Osteoblast (primary cell): ENCODE data around the gene OR8G1. TPM values are rescaled to one million over a fixed set of nuclear protein-coding genes. Genes with fewer than 3 reads are reported as not detected.
"Not testable (repeated sequence)": the region's sequence is repeated elsewhere in the genome, so short reads cannot be mapped to it uniquely, and the experiment has no call there.

ENCODE experiments used
- DNase-seq: peaks from one replicate; pipeline ENCODE4 v3.0.0; 2011; ENCODE audit warnings: low spot score, mixed read lengths; ENCODE audit not compliant: insufficient read length; ENCODE audit errors: missing footprints
- H2AFZ ChIP-seq: 2 replicates; pipeline ENCODE4 v1.6.0; 2011; ENCODE audit warnings: mild to moderate bottlenecking, low read length
- H3K27ac ChIP-seq: 2 replicates; pipeline ENCODE4 v1.5.1; 2011; ENCODE audit warnings: mild to moderate bottlenecking, low read depth, low read length, moderate library complexity
- H3K27me3 ChIP-seq: 2 replicates; pipeline ENCODE4 v1.6.0; 2012; ENCODE audit warnings: mild to moderate bottlenecking, control low read depth, inconsistent platforms, low read length, moderate library complexity; ENCODE audit not compliant: insufficient read depth
- H3K36me3 ChIP-seq: 2 replicates; pipeline ENCODE4 v1.5.1; 2011; ENCODE audit warnings: mild to moderate bottlenecking, low read length, control low read depth, moderate library complexity; ENCODE audit not compliant: insufficient read depth
- H3K4me1 ChIP-seq: 2 replicates; pipeline ENCODE4 v1.5.1; 2011; ENCODE audit warnings: mild to moderate bottlenecking, low read length, control low read depth, moderate library complexity; ENCODE audit not compliant: insufficient read depth
- H3K4me2 ChIP-seq: 2 replicates; pipeline ENCODE4 v1.6.0; 2011; ENCODE audit warnings: mild to moderate bottlenecking, low read length; ENCODE audit not compliant: insufficient read depth
- H3K4me3 ChIP-seq: fragments of 200-600 bp; sonication (generic); 3 replicates; pipeline ENCODE4 v1.5.1; 2012; ENCODE audit warnings: mild to moderate bottlenecking, low read length, inconsistent platforms; ENCODE audit not compliant: insufficient read depth
- H3K79me2 ChIP-seq: 2 replicates; pipeline ENCODE4 v1.6.0; 2012; ENCODE audit warnings: mild to moderate bottlenecking, low read length, control low read depth, inconsistent platforms; ENCODE audit not compliant: insufficient read depth
- H3K9me3 ChIP-seq: 2 replicates; pipeline ENCODE4 v1.5.1; 2011; ENCODE audit warnings: low read depth, low read length, control low read depth
- H4K20me1 ChIP-seq: 2 replicates; pipeline ENCODE4 v1.6.0; 2012; ENCODE audit warnings: mild to moderate bottlenecking, low read length, control low read depth; ENCODE audit not compliant: insufficient read depth
- CTCF ChIP-seq: IDR thresholded peaks from 2 replicates; pipeline ENCODE4 v1.5.1; 2011; ENCODE audit warnings: mild to moderate bottlenecking, low read depth, low read length, moderate library complexity; ENCODE audit errors: extremely low read depth
- total RNA-seq: library from RNA; depleted of rRNA; stranded (reverse); fragments of >200 nt; gene quantifications from 2 replicates; pipeline ENCODE4 v1.2.3, GENCODE V29; 2012

Gene OR8G1
- total RNA-seq, 1 donor, result not detected

GRCh38 chr11:124233376-124233775 is 7.5 kb upstream of the OR8G1 start:
- H3K4me2 ChIP-seq, result no peak overlapping the region
- H3K4me3 ChIP-seq, result no peak overlapping the region
- H4K20me1 ChIP-seq, result no peaks in the 10 kb centered on the region
- no peak overlapping the region for H2AFZ ChIP-seq
- no peaks in the 10 kb centered on the region for H3K27me3 ChIP-seq
- no peak overlapping the region for H3K27ac ChIP-seq
- no peak for DNase-seq
- no peaks in the 10 kb centered on the region for H3K36me3 ChIP-seq
- no peak for TF ChIP-seq CTCF
- no peaks in the 10 kb centered on the region for H3K4me1 ChIP-seq
- H3K9me3 ChIP-seq, result no peaks in the 10 kb centered on the region
- H3K79me2 ChIP-seq, result no peaks in the 10 kb centered on the region

DNA sequence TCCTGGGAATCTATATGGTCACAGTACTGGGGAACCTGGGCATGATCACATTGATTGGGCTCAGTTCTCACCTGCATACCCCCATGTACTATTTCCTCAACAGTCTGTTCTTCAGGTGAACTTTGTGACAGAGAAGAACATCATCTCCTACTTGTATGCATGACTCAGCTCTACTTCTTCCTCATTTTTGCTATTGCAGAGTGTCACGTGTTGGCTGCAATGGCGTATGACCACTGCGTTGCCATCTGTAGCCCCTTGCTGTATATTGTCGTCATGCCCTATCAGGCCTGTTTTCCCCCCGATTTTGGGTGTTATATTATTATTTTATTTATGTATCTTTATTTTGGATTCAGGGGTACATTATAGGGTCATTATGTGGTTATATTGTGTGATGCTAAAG is 2.4 kb upstream of the OR8G1 start:
- Histone ChIP-seq H3K36me3 (no peaks in the 10 kb centered on the region), H3K9me3 (no peaks in the 10 kb centered on the region), H3K27me3 (no peaks in the 10 kb centered on the region), H4K20me1 (no peaks in the 10 kb centered on the region), H3K4me1 (no peaks in the 10 kb centered on the region), H3K27ac (no peak overlapping the region), H3K4me3 (no peak overlapping the region), H3K79me2 (no peaks in the 10 kb centered on the region), H2AFZ (no peak overlapping the region), H3K4me2 (no peak overlapping the region)
- TF ChIP-seq CTCF, result no peak
- DNase-seq, result no peak

- H4K20me1 ChIP-seq, H3K9me3 ChIP-seq, H3K27me3 ChIP-seq, DNase-seq, H3K4me1 ChIP-seq, H3K4me2 ChIP-seq, H3K27ac ChIP-seq, H3K79me2 ChIP-seq, H3K36me3 ChIP-seq, H2AFZ ChIP-seq, H3K4me3 ChIP-seq: not testable (repeated sequence)
Measured at GRCh38 chr11:124249869-124250268, 9.0 kb downstream of the OR8G1 start.

GRCh38 chr11:124256076-124256475 is 15.2 kb downstream of the OR8G1 start, which contains the start of gene OR8G5:
Gene OR8G5, plus strand, starts transcription at chr11:124256376. Its CDS starts 8,556 bp downstream, at chr11:124264932.
- no peak for TF ChIP-seq CTCF
- no peak for DNase-seq
- Histone ChIP-seq H4K20me1 (no peaks in the 10 kb centered on the region), H3K36me3 (no peaks in the 10 kb centered on the region), H3K4me1 (no peaks in the 10 kb centered on the region), H3K27ac (no peak within 1 kb of the TSS), H3K9me3 (no peaks in the 10 kb centered on the region), H2AFZ (no peak within 1 kb of the TSS), H3K4me3 (no peak within 1 kb of the TSS), H3K4me2 (no peak within 1 kb of the TSS), H3K79me2 (no peaks in the 10 kb centered on the region), H3K27me3 (no peaks in the 10 kb centered on the region)

DNA sequence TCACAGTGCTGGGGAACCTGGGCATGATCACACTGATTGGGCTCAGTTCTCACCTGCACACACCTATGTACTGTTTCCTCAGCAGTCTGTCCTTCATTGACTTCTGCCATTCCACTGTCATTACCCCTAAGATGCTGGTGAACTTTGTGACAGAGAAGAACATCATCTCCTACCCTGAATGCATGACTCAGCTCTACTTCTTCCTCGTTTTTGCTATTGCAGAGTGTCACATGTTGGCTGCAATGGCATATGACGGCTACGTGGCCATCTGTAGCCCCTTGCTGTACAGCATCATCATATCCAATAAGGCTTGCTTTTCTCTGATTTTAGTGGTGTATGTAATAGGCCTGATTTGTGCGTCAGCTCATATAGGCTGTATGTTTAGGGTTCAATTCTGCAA is 24.1 kb downstream of the OR8G1 start:
- not testable (repeated sequence) for H3K36me3 ChIP-seq, H4K20me1 ChIP-seq, H3K4me2 ChIP-seq, H2AFZ ChIP-seq, H3K27ac ChIP-seq, H3K4me1 ChIP-seq, DNase-seq, H3K9me3 ChIP-seq, H3K79me2 ChIP-seq, H3K4me3 ChIP-seq, H3K27me3 ChIP-seq

- not testable (repeated sequence) for H3K4me3 ChIP-seq, H3K27me3 ChIP-seq, H3K79me2 ChIP-seq, DNase-seq, H2AFZ ChIP-seq, H3K4me2 ChIP-seq, H3K9me3 ChIP-seq, H3K4me1 ChIP-seq, H4K20me1 ChIP-seq, H3K27ac ChIP-seq, H3K36me3 ChIP-seq
Measured at GRCh38 chr11:124270886-124271285, 30.0 kb downstream of the OR8G1 start.
